Suprapubic skin (tissue), 3 donors: ENCODE data around the gene KHDC4.

Experiments
- POLR2A ChIP-seq, 2 donors: fragments of 450-650 bp; IDR thresholded peaks; one replicate each; pipeline ENCODE4 v1.6.1; 2017; ENCODE audit warnings: antibody characterized with exemption in 2 of 2, mild to moderate bottlenecking in 2 of 2, moderate library complexity in 2 of 2
- TF ChIP-seq, protein P1 (sequence below), 2 donors: fragments of 200-600 bp in 1 of 2; fragments of 450-650 bp in 1 of 2; sonication (generic) in 1 of 2; IDR thresholded peaks; one replicate each; pipeline ENCODE4 v1.5.1; 2016 to 2019; ENCODE audit warnings: antibody characterized with exemption in 2 of 2, mild to moderate bottlenecking in 1 of 2, moderate library complexity in 1 of 2

DNA sequence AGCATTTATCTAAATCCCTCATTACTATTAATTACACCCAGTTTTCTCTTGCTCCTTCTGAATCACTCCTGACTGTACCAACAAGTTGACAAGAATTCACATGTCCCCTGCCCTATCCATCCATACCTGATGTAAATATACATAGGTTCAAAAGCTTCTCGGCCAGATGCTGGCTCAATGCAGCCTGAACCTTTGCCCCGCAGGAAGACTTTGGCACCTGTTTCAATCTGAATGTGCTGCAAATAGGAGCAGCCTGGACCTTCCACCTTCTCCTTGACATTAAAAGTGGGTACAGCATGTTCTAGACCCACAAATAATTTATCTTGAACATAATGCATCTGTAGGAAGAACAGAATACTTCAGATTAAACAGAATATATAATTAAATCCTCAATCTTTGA is 8.7 kb downstream of the KHDC4 start:
- TF ChIP-seq POLR2A (IDR thresholded peaks at IDR 0.05) = no peak
- TF ChIP-seq, protein P1, sequence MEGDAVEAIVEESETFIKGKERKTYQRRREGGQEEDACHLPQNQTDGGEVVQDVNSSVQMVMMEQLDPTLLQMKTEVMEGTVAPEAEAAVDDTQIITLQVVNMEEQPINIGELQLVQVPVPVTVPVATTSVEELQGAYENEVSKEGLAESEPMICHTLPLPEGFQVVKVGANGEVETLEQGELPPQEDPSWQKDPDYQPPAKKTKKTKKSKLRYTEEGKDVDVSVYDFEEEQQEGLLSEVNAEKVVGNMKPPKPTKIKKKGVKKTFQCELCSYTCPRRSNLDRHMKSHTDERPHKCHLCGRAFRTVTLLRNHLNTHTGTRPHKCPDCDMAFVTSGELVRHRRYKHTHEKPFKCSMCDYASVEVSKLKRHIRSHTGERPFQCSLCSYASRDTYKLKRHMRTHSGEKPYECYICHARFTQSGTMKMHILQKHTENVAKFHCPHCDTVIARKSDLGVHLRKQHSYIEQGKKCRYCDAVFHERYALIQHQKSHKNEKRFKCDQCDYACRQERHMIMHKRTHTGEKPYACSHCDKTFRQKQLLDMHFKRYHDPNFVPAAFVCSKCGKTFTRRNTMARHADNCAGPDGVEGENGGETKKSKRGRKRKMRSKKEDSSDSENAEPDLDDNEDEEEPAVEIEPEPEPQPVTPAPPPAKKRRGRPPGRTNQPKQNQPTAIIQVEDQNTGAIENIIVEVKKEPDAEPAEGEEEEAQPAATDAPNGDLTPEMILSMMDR (IDR thresholded peaks at IDR 0.05) = no peak
